Astrocyte of the spinal cord (primary cell): ENCODE data around the gene TNRC6B.
"Not testable (repeated sequence)": the region's sequence is repeated elsewhere in the genome, so short reads cannot be mapped to it uniquely, and the experiment has no call there.

Experiments used
- DNase-seq: peaks from one replicate; pipeline ENCODE4 v3.0.0; 2011; ENCODE audit warnings: low read depth, low spot score
- H3K4me3 ChIP-seq: 2 replicates; pipeline ENCODE4 v1.5.1; 2011; ENCODE audit warnings: low read depth, mild to moderate bottlenecking, low read length, moderate library complexity
- in situ Hi-C: cut with HindIII; loops from 2 replicates; pipeline ENCODE4 v1.10.0; 2017; ENCODE audit warnings: low sequenced_read_pairs
- TF ChIP-seq, protein P1 (sequence below): IDR thresholded peaks from 2 replicates; pipeline ENCODE4 v1.5.1; 2012; ENCODE audit warnings: low read depth, mild to moderate bottlenecking, low read length, inconsistent platforms

Gene TNRC6B

DNA sequence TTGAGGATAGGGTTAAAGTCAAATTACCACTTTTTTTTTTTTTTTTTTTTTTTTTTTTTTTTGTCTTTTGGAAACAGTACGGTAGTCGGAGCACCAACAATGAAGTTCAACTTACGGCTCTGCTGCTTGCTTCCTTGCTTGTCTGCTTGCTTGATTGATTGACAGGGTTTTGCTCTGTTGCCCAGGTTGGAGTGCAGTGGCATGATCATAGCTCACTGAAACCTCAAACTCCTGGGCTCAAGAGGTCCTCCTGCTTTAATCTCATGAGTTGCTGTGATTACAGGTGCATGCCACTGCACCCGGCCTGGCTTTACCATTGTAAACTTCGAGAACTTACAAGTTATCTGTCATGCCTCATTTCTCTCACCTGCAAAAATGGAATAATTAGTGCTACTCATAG lies 198.4 kb downstream of the TNRC6B start:
- TF ChIP-seq, protein P1, sequence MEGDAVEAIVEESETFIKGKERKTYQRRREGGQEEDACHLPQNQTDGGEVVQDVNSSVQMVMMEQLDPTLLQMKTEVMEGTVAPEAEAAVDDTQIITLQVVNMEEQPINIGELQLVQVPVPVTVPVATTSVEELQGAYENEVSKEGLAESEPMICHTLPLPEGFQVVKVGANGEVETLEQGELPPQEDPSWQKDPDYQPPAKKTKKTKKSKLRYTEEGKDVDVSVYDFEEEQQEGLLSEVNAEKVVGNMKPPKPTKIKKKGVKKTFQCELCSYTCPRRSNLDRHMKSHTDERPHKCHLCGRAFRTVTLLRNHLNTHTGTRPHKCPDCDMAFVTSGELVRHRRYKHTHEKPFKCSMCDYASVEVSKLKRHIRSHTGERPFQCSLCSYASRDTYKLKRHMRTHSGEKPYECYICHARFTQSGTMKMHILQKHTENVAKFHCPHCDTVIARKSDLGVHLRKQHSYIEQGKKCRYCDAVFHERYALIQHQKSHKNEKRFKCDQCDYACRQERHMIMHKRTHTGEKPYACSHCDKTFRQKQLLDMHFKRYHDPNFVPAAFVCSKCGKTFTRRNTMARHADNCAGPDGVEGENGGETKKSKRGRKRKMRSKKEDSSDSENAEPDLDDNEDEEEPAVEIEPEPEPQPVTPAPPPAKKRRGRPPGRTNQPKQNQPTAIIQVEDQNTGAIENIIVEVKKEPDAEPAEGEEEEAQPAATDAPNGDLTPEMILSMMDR: no peak
- in situ Hi-C loops: no loop called here
- no peak overlapping the region for H3K4me3 ChIP-seq
- DNase-seq: no peak

DNA sequence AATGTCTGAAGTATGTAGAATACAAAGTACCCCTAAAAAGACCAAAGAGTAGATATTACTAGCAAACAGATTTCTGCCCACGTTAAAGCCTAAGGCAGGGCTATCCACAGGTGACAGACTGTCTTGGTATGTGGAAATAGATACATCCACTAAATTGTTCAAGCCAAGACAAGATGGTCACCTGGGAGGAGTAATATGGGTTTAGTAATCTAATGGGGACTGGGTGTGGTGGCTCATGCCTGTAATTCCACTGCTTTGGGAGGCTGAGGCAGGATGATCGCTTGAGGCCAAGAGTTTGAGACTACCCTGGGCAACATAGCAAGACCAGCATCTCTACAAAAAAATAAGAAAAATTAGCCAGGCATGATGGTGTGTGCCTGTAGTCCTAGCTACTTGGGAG lies 200.2 kb downstream of the TNRC6B start:
- H3K4me3 ChIP-seq: no peak overlapping the region
- in situ Hi-C loops: no loop called here
- TF ChIP-seq, protein P1: no peak
- no peak for DNase-seq

DNA sequence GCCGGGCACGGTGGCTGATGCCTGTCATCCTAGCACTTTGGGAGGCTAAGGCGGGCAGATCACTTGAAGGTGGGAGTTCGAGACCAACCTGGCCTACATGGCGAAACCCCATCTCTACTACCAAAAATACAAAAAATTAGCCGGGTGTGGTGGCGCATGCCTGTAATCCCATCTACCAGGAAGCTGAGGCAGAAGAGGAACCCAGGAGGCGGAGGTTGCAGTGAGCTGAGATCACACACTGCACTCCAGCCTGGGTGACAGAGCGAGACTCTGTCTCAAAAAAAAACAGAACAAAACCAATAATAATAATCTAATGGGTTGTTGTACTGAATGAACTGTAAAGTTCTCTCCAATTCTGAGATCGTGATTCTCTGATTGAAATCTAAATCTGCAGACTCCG lies 200.7 kb downstream of the TNRC6B start:
- in situ Hi-C loops, DNase-seq, H3K4me3 ChIP-seq: not testable (repeated sequence)

DNA sequence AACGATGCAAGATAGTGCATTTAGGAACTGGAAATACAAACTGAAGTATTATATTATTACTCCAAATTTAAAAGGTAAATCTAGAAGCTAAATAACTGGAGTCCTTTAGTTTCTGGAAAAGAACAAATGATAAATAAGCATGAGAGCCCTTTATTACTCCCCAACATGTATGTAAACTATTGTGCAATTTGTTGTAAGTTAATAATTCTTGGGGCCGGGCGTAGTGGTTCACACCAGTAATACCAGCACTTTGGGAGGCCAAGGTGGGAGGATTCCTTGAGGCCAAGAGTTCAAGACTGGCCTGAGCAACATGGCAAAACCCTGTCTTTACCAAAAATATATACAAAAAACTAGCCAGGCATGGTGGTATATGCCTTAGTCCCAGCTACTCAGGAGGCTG lies 203.7 kb downstream of the TNRC6B start:
- in situ Hi-C loops: no loop called here
- no peak for DNase-seq
- TF ChIP-seq, protein P1: no peak
- H3K4me3 ChIP-seq: no peak overlapping the region

DNA sequence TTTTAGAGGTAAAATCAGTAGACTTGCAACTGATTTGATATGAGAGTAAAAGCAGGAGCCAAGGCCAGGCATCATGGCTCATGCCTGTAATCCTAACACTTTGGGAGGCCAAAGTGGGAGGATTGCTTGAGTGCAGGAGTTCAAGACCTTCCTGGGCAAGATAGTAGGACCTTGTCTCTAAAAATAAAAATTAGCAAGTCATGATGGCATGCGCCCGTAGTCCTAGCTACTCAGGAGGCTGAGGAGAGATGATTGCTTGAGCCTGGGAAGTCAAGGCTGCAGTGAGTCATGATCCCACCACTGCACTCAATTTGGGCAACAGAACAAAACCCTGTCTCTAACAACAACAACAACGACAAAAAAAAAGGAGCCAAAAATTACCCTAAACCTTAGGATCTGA lies 206.2 kb downstream of the TNRC6B start:
- TF ChIP-seq, protein P1: no peak
- H3K4me3 ChIP-seq: no peak overlapping the region
- peak; percentile 61 for DNase-seq
- in situ Hi-C loops: no loop called here

DNA sequence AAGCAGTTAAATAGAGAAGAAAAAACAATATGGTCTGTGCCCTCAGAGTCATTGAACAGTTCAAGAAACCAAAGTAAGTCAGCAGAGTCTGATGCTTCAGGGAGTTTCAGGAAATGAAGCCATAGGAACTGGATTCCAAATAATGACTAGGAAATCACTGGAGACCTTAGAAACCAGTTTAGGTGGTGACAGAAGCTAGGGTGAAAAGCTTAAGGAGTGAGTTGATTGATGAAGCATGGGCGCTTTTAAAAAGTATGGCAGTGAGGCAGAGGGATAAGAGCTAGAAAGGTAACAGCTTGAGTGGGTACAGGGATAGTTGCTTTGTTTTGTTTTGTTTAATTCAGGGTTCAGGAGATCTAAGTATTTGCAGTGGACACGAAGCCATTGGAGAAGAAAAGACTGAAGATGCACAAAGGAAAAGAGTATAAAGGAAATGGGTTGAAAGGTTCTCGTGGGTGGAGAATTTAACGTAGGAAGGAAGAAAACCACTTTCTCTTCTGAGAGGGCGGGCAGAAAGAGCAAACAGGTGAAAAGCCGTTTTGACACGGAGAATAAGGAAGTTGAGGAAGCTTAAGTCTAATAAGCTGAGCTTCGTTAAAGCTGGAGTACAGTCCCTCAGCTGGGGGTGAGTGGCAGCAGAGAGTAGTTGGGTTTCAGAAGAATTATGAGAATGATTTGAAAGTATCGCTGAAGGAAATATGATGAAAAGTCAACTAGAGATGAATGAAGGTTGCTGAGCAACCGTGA lies 207.5 kb downstream of the TNRC6B start:
- TF ChIP-seq, protein P1: no peak
- DNase-seq: no peak
- no peak overlapping the region for H3K4me3 ChIP-seq
- in situ Hi-C loops: no loop called here
